Measurements from ENCODE around the gene GP1BB.

GP1BB gene

GRCh38 chr22:19772673-19773469 lies 49.5 kb downstream of the GP1BB start:
- Mint-ChIP-seq H3K9me3 (peaks cover 0 to 3% of the 10 kb centered on the region in 2 donors), H3K4me1 (peaks cover 21 to 36% of the 10 kb centered on the region in 2 donors), H3K27me3 (peaks cover 75 to 83% of the 10 kb centered on the region in 2 donors), H3K4me3 (peak overlapping the region; percentile 50 to 72), H3K27ac (peak overlapping the region; percentile 66), H3K36me3 (no peaks in the 10 kb centered on the region)
- ATAC-seq (replicated peaks) (peak; percentile 86 to 91), DNase-seq (peak; percentile 56)

DNA sequence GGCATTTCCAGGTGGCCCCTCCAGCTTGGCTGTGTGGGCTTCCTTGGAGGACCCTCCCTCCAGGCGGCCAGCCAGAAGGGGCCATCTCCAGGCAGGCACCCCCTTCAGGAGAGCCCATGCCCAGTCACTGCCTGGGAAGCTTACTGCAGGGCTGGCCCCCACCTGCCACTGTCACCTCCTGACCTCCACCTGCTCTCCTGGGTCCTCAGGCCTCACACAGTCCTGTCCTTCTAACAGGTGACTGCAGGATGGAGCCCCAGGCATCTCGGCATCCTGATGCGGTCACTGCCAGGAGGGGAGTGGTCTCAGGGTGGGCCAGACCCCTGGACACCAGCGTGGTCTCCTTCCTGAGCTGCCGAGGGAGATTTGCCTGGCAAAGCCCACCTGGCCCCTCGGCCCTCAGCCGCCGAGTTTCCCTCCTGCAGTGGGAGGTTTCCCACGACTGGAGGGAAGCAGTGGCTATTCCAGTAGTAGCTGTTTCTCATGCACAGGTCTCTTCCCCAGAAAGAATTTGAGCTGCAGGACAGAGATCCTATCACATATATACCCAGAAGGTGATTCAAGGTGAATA lies 50.2 kb downstream of the GP1BB start:
- ATAC-seq (replicated peaks) (no peak), DNase-seq (no peak)
- H3K4me1 Mint-ChIP-seq, result peaks cover 19 to 32% of the 10 kb centered on the region in 2 donors
- H3K4me3 Mint-ChIP-seq, result no peak overlapping the region
- peaks cover 75 to 82% of the 10 kb centered on the region in 2 donors for H3K27me3 Mint-ChIP-seq
- no peak overlapping the region for H3K27ac Mint-ChIP-seq
- H3K36me3 Mint-ChIP-seq, result no peaks in the 10 kb centered on the region
- H3K9me3 Mint-ChIP-seq, result peaks cover 0 to 3% of the 10 kb centered on the region in 2 donors

Data from stimulated activated naive B cell treated with anti-CD40 and anti-IgM and Interleukin-4, amounts not matched to agents 10 μg/mL and 1 μg/mL and 100 μg/mL, for 72 hours (primary cell).